HG02870 (cell line): ENCODE results near the gene TMTC2.

Source experiments
- ATAC-seq: cut with Tn5 transposase; IDR thresholded peaks from one replicate; pipeline ENCODE4 v1.9.1; 2021; ENCODE audit warnings: mild to moderate bottlenecking, moderate library complexity; ENCODE audit not compliant: unreplicated experiment

The TMTC2 gene

GRCh38 chr12:82686168-82687020, at the start of gene TMTC2:
TSS of gene TMTC2 (plus strand) at chr12:82686906.
- peak; percentile 78 for ATAC-seq

- ATAC-seq, result no peak
Observed at GRCh38 chr12:82638324-82638723, 48.4 kb upstream of the TMTC2 start.

GRCh38 chr12:82644896-82645295, 41.8 kb upstream of the TMTC2 start:
- no peak for ATAC-seq

DNA sequence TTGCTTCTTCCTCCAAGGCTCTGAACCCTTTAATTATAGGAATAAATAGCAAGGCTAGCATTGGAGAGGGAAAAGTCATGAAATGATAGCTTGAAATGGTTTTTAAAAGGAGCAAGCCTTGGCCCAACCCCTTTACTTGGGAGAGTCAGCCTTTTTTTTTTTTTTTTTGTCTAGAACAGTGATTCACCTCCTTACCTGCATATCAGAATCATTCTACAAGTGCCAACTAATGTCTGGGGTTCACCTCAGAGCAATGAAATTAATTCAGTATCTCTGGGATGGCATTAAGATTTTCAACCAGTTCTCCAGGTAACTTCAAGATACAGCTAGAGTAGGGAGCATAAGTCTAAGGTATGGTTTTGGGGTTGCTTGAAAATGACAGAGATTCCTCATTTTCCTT, 41.3 kb upstream of the TMTC2 start:
- no peak for ATAC-seq

DNA sequence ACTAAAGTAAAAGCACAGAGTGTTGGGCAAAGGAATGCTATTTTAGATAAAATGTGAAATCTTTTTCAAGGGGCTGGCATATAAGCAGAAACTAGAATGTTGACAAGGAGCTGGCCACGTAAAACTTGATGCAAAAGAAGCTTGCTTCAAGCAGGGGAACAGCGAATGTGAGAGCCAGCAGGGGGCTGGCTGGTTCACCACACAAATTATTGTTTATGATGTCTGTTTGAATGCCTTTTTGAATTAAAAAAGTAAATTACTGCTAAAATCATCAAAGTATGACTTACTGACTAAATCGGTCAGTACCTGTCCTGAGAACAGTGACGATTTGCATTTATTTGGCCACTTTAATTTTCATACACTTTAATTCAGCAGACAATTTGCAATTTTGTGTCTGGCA, 38.9 kb upstream of the TMTC2 start:
- no peak for ATAC-seq

- ATAC-seq, result no peak
Observed at GRCh38 chr12:82648259-82648909, 38.3 kb upstream of the TMTC2 start.

GRCh38 chr12:82650627-82651337, 35.9 kb upstream of the TMTC2 start:
- peak; percentile 96 for ATAC-seq

DNA sequence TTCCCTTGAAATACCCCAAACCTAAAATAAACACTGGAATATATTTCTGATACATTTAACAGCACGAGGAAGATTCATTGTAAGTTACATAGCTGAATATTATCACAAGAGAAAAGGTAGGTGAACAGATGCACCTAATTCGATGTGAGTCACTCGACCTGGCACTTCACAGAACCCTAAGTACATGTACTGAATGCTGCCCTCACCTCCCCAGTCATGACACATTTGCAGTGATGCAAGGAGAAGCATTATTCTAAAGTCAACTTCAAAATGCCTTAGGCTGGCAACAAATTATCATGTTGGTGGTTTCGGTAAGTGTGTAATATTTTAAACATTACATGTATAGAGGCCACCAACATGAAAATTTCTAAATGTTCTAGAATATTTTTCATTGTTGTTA, 35.2 kb upstream of the TMTC2 start:
- ATAC-seq, result no peak

DNA sequence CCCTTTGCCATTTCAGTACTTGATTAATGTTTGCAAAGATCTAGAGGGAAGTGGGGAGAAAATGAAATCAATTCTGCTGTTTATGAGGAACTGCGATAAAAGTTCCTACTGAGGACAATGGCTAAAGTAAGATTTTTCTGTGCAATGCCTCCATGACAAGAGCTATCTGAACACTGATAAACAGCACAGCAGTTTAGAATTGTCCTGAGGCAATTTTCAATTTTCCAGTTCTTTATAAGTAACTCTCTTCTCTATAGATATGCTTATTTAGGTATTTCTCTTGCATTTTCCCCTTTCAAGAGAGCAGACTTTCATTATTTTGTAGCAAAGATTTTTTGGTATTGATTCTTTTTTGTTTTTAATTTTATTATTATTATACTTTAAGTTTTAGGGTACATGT, 34.6 kb upstream of the TMTC2 start:
- ATAC-seq, result no peak

DNA sequence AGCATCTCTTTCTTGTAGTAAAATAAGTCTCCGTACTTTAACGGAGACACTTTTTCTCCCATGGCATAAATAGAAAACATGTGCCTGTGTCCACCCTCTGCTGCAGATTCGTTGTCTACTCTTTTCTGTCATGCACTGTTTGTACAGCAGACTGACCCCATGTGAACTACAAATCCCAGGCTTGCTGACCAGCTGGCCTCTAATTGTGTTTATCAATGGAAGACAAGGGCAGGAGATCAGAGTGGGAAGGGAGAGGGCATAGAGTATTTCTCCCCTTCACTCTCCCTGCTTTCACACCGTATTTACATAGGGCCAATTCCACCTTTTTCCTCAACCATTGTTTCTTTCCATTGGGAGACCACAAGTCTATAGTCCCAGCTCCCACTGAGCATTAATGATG, 31.0 kb upstream of the TMTC2 start:
- ATAC-seq, result no peak

- ATAC-seq, result no peak
Observed at GRCh38 chr12:82659343-82660207, 27.1 kb upstream of the TMTC2 start.

DNA sequence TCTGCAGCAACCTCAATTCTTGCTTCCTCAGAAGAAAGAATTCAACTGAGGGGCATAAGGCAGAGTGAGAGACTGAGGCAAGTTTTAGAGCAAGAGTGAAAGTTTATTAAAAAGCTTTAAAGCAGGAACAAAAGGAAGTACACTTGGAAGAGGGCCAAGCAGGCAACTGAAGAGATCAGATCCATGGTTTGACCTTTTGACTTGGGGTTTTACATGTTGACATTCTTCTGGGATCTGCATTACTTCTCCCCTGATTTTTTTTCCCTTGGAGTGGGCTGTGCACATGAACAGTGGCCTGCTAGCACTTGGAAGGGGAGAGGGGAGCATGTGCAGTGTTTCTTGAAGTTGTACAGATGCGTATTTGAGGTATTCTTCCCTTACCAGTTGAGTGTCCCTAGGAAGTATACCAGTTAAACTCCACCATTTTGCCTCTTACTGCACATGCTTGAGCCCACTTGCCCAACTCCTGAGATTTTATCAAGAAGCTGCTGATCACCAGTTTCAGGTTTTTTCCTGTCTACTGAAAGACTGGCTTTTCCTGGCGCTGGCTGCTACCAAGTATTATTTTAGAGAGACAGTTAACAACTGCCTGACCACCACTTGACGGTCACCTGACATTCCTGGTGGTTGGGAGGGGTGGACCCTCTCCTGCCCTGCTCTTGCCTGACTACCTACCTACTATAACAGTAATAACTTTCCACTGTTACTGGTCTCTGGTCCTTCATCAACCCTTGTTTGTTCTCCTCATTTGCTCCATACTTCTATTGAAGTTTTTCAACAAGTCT, 26.0 kb upstream of the TMTC2 start:
- no peak for ATAC-seq

DNA sequence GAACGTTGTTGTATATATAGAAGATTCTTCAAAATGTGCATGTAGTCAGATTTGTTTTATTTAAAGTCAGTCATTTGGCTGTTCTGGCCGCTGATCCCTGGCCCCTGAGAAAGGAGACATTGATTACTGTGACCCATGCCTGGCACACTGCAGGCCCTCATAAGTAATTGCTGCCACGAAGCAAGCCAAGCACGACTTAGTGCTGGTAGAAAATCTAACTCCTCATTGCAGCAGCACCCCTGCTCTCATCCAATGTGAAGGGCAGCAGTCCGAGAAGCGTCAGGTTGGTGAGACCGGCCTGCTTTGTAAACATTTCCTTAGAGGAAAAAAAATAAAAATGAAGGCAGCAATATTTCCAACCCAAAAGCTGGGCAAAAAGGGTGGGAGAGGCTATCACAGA, 22.8 kb upstream of the TMTC2 start:
- ATAC-seq, result no peak

DNA sequence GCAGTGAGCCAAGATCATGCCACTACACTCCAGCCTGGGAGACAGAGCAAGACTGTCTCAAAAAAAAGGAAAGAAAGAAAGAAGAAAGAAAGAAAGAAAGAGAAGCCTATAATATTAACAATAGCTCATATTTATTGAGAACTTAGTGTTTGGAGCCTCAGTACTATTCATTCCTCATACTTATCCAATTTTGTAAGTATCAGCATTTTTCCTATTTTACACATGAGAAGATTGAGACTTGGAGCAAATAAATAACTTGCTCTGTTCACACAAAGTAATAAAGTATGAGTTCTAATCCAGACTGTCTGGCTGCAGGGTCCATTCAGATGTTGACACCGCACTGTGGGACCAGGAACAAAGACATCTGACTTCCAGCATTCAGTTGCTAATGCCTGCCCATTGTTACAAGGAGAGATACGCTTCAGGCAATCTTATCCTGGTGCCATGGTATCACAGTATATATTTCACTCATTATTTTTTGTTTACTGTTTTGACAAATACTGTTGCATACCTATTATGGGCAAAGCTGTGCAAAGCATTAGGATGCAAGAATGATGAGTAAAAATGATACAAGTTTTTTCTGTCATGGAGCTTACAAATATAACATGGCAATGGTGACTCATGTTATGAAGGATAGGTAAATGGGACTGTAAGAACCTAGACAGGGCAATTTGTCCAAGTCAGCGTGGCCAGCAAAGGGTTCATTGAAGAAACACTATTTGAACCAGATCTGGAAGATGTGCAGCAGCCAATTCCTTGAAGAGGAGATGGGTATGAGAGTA, 21.4 kb upstream of the TMTC2 start:
- ATAC-seq, result peak; percentile 61

GRCh38 chr12:82666830-82667229, 19.9 kb upstream of the TMTC2 start:
- ATAC-seq, result no peak

DNA sequence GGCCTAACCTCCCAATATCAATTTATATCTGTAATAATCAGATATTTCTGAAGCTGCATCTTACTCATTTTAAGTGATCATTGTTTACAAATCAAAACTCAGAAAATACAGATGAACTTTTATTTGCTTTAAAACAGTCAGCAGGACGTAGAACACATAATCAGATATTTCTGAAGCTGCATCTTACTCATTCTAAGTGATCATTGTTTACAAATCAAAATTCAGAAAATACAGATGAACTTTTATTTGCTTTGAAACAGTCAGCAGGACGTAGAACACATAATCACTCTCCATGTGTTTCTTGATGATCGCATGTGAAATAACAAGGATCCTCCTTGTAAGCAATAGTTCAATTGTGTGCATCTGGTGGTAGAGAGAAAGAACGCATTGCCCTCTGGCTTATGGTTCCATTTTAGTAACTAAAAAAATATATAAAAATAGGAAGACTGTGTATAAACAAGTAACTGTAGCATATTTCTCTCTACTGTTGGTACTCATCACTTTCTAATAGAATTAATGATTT, 15.0 kb upstream of the TMTC2 start:
- no peak for ATAC-seq

DNA sequence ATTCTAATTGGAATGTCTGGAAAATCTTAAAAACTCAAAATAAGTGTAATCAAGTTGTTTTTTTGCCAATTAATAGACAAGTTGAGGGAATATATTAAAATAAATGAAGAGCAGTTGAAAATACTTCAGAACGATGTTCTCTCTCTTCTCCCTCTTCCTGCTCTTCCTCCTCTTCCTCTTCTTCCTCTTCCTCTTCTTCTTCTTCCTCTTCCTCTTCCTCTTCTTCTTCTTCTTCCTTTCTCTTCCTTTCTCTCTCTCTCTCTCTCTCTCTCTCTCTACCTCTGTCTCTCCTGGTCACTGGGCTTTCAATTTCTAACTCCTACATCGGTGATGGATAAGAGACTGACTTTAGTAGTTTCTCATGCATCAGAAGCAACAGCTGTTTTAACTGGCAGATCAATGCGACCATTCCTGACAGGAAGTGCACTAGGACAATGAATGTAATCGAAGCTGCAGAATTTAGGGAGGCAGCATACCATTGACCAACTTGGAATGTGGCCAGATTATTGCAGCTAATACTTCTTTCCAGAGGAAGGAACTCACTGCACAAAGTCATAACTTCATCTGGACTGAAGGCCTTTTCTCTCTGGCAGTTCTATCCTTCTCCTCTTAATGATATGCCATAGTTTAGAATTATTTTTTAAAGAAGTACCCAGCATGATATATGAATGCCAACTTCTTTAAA, 13.8 kb upstream of the TMTC2 start:
- ATAC-seq, result no peak

- no peak for ATAC-seq
Observed at GRCh38 chr12:82673698-82674097, 13.0 kb upstream of the TMTC2 start.

GRCh38 chr12:82675246-82675645, 11.5 kb upstream of the TMTC2 start:
- ATAC-seq, result no peak
